Measurements from ENCODE around the gene DCLK1. TPM values are rescaled to one million over a fixed set of nuclear protein-coding genes. Genes with fewer than 3 reads are reported as not detected.

The DCLK1 gene
- total RNA-seq, 2 donors from 2014 or later = 25.6 to 27.8 TPM

DNA sequence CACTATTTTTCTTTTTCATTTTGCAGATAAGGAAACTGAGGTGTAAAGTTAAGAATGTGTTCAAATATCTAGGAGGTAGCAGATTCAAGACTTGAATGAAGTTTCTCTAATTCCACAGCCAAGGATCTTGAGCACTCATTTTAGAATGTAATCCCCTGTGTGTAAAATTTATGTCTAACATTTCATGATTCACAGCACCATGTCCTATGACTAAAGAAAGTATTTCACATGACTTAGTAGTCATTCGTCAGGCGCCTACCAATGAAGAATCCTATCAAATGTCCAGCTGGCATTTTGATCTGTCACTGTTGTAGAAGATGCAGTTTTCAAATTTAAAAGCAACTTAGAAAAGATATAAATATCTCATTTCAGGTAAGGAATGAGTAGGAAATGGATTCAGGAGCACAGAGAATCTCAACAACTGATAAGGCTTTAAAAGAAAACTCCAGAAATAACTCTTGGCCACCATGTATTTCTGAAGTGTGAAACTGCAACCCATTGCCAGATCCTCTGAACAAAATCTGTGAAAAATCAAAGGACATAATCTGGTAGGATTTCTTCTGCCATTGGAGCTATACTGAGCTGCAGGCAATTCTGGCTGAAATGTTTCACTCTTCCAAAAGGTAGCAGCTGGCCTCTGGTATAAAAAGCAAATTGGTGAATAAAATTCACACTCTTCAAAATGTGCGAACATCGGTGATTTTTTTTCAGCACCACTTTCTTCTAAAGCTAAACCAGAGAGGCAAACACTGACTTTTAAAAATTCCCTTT lies 92.2 kb downstream of the DCLK1 start:
- Histone ChIP-seq H3K36me3 (no peaks in the 10 kb centered on the region), H3K4me1 (ENCODE audit: control insufficient read depth in 1 of 2, low read depth in 2 of 2) (no peaks in the 10 kb centered on the region), H3K4me3 (no peak overlapping the region), H3K9me3 (no peaks in the 10 kb centered on the region), H3K27ac (no peak overlapping the region), H3K27me3 (replicated peaks; ENCODE audit: insufficient read depth) (no peaks in the 10 kb centered on the region)
- no peak for TF ChIP-seq CTCF (IDR thresholded peaks at IDR 0.05)
- ATAC-seq (ENCODE audit: insufficient number of reproducible peaks, low FRiP score, low read depth) (no peak), DNase-seq (ENCODE audit: low spot score) (no peak)

GRCh38 chr13:36033035-36033434 lies 98.1 kb downstream of the DCLK1 start:
- Histone ChIP-seq H3K27me3 (replicated peaks; ENCODE audit: insufficient read depth) (no peaks in the 10 kb centered on the region), H3K27ac (no peak overlapping the region), H3K4me1 (ENCODE audit: control insufficient read depth in 1 of 2, low read depth in 2 of 2) (peaks cover 0 to 9% of the 10 kb centered on the region in 2 donors), H3K4me3 (no peak overlapping the region), H3K9me3 (no peaks in the 10 kb centered on the region), H3K36me3 (no peaks in the 10 kb centered on the region)
- TF ChIP-seq CTCF (IDR thresholded peaks at IDR 0.05) = no peak
- DNase-seq (ENCODE audit: low spot score) (no peak), ATAC-seq (ENCODE audit: insufficient number of reproducible peaks, low FRiP score, low read depth) (no peak)

DNA sequence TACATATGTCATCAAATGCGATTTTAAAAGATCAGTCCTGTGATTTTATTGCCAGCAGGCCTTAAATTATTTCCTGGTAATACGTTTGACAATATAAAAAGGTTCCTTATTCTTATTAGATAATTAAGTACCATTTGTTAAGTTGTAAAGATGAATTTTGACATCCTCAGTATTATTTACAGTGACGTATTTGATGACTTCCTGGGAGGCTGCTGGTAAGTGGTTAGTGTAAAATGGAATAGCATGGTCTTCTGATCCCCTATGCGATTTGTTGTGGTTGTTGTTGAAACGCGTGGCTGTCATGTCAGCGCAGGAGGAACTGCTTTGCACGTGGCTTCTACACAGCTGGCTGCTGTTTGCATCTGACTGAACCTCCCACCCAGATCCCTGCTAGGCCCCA lies 99.7 kb downstream of the DCLK1 start:
- H3K36me3 ChIP-seq = no peaks in the 10 kb centered on the region
- no peak overlapping the region for H3K4me3 ChIP-seq
- H3K27ac ChIP-seq = no peak overlapping the region
- TF ChIP-seq CTCF (IDR thresholded peaks at IDR 0.05) = no peak
- no peaks in the 10 kb centered on the region for H3K27me3 ChIP-seq (replicated peaks; ENCODE audit: insufficient read depth)
- ATAC-seq (ENCODE audit: insufficient number of reproducible peaks, low FRiP score, low read depth) (no peak), DNase-seq (ENCODE audit: low spot score) (no peak)
- no peaks in the 10 kb centered on the region for H3K9me3 ChIP-seq
- peaks cover 0 to 9% of the 10 kb centered on the region in 2 donors for H3K4me1 ChIP-seq (ENCODE audit: control insufficient read depth in 1 of 2, low read depth in 2 of 2)

- Histone ChIP-seq H3K9me3 (no peaks in the 10 kb centered on the region), H3K27ac (no peak overlapping the region), H3K27me3 (replicated peaks; ENCODE audit: insufficient read depth) (no peaks in the 10 kb centered on the region), H3K36me3 (no peaks in the 10 kb centered on the region), H3K4me3 (no peak overlapping the region), H3K4me1 (ENCODE audit: control insufficient read depth in 1 of 2, low read depth in 2 of 2) (peaks cover 0 to 9% of the 10 kb centered on the region in 2 donors)
- DNase-seq (ENCODE audit: low spot score) (no peak), ATAC-seq (ENCODE audit: insufficient number of reproducible peaks, low FRiP score, low read depth) (peak; percentile 31)
- no peak for TF ChIP-seq CTCF (IDR thresholded peaks at IDR 0.05)
These were observed 100.4 kb downstream of the DCLK1 start for GRCh38 chr13:36030670-36031331.

GRCh38 chr13:36029166-36029565 lies 102.0 kb downstream of the DCLK1 start:
- no peak for ATAC-seq (ENCODE audit: insufficient number of reproducible peaks, low FRiP score, low read depth)
- H3K27me3 ChIP-seq (replicated peaks; ENCODE audit: insufficient read depth) = no peaks in the 10 kb centered on the region
- H3K4me1 ChIP-seq (ENCODE audit: control insufficient read depth in 1 of 2, low read depth in 2 of 2) = peaks cover 0 to 9% of the 10 kb centered on the region in 2 donors
- no peaks in the 10 kb centered on the region for H3K36me3 ChIP-seq
- no peak for TF ChIP-seq CTCF (IDR thresholded peaks at IDR 0.05)
- H3K27ac ChIP-seq = no peak overlapping the region
- no peak overlapping the region for H3K4me3 ChIP-seq
- H3K9me3 ChIP-seq = no peaks in the 10 kb centered on the region
- DNase-seq (ENCODE audit: low spot score) = no peak
